H9 (cell line): ENCODE data around the gene DSTN. TPM values are rescaled to one million over a fixed set of nuclear protein-coding genes. Genes with fewer than 3 reads are reported as not detected.

ENCODE experiments used
- DNase-seq: peaks from one replicate; pipeline ENCODE4 v3.0.0-alpha.2; 2017
- H2AFZ ChIP-seq: one replicate; pipeline ENCODE4 v1.6.1; 2013; ENCODE audit warnings: mild to moderate bottlenecking, low read length, control low read depth, moderate library complexity
- H2AK5ac ChIP-seq: 2 replicates; pipeline ENCODE4 v1.6.1; 2013; ENCODE audit warnings: low read length, control low read depth, mixed read lengths; ENCODE audit not compliant: insufficient read length
- H2BK120ac ChIP-seq: one replicate; pipeline ENCODE4 v1.6.1; 2013; ENCODE audit warnings: low read depth, mild to moderate bottlenecking, low read length, control low read depth, inconsistent platforms; ENCODE audit not compliant: poor library complexity, severe bottlenecking
- H2BK12ac ChIP-seq: 2 replicates; pipeline ENCODE4 v1.6.1; 2013; ENCODE audit warnings: low read length, control low read depth, mixed read lengths, low read depth; ENCODE audit not compliant: insufficient read length
- H2BK15ac ChIP-seq: 2 replicates; pipeline ENCODE4 v1.6.1; 2013; ENCODE audit warnings: low read depth, low read length, control low read depth
- H2BK20ac ChIP-seq: one replicate; pipeline ENCODE4 v1.6.1; 2013; ENCODE audit warnings: low read depth, mild to moderate bottlenecking, low read length, control low read depth, inconsistent platforms; ENCODE audit not compliant: poor library complexity, severe bottlenecking
- H2BK5ac ChIP-seq: 2 replicates; pipeline ENCODE4 v1.6.1; 2013; ENCODE audit warnings: low read length, control low read depth, mixed read lengths; ENCODE audit not compliant: insufficient read length
- H3K14ac ChIP-seq: 2 replicates; pipeline ENCODE4 v1.6.1; 2013; ENCODE audit warnings: low read length, control low read depth; ENCODE audit not compliant: insufficient read depth
- H3K18ac ChIP-seq: 2 replicates; pipeline ENCODE4 v1.6.1; 2013; ENCODE audit warnings: low read depth, mild to moderate bottlenecking, mixed read lengths, low read length, control low read depth; ENCODE audit not compliant: insufficient read length
- H3K23ac ChIP-seq: 2 replicates; pipeline ENCODE4 v1.6.1; 2013; ENCODE audit warnings: low read length, control low read depth, mixed read lengths, low read depth; ENCODE audit not compliant: insufficient read length
- H3K23me2 ChIP-seq: 2 replicates; pipeline ENCODE4 v1.6.1; 2013; ENCODE audit warnings: low read depth, mild to moderate bottlenecking, mixed read lengths, low read length, control low read depth; ENCODE audit not compliant: insufficient read length, poor library complexity, severe bottlenecking
- H3K27ac ChIP-seq: 2 replicates; pipeline ENCODE4 v1.5.1; 2013; ENCODE audit warnings: low read length, control low read depth, mixed read lengths, low read depth; ENCODE audit not compliant: insufficient read length
- H3K27me3 ChIP-seq: 2 replicates; pipeline ENCODE4 v1.6.1; 2013; ENCODE audit warnings: low read length, control low read depth, inconsistent platforms; ENCODE audit not compliant: insufficient read depth
- H3K4ac ChIP-seq: 2 replicates; pipeline ENCODE4 v1.6.1; 2013; ENCODE audit warnings: low read depth, mild to moderate bottlenecking, control low read depth, inconsistent platforms, low read length, moderate library complexity
- H3K4me1 ChIP-seq: 2 replicates; pipeline ENCODE4 v1.6.1; 2013; ENCODE audit warnings: low read length, control low read depth, inconsistent platforms; ENCODE audit not compliant: insufficient read depth
- H3K4me2 ChIP-seq: 2 replicates; pipeline ENCODE4 v1.6.1; 2013; ENCODE audit warnings: low read length, control low read depth, mixed read lengths; ENCODE audit not compliant: insufficient read length, insufficient read depth
- H3K56ac ChIP-seq: 2 replicates; pipeline ENCODE4 v1.6.1; 2013; ENCODE audit warnings: low read depth, mild to moderate bottlenecking, mixed read lengths, low read length, control low read depth; ENCODE audit not compliant: insufficient read length
- H3K79me1 ChIP-seq: 2 replicates; pipeline ENCODE4 v1.6.1; 2013; ENCODE audit warnings: low read depth, mild to moderate bottlenecking, moderate library complexity, low read length, control low read depth, inconsistent platforms; ENCODE audit not compliant: insufficient read depth, poor library complexity, severe bottlenecking
- H3K79me2 ChIP-seq: 2 replicates; pipeline ENCODE4 v1.6.1; 2013; ENCODE audit warnings: low read length, control low read depth, inconsistent platforms; ENCODE audit not compliant: insufficient read depth
- H3K9ac ChIP-seq: 2 replicates; pipeline ENCODE4 v1.6.1; 2013; ENCODE audit warnings: low read length, control low read depth, mixed read lengths; ENCODE audit not compliant: insufficient read length; ENCODE audit errors: extremely low read depth
- H3K9me3 ChIP-seq: one replicate; pipeline ENCODE4 v1.6.1; 2013; ENCODE audit warnings: low read depth, low read length, inconsistent platforms; ENCODE audit not compliant: control insufficient read depth
- H3T11ph ChIP-seq: one replicate; pipeline ENCODE4 v1.6.1; 2013; ENCODE audit warnings: mild to moderate bottlenecking, low read length, control low read depth, inconsistent platforms
- H4K20me1 ChIP-seq: one replicate; pipeline ENCODE4 v1.6.1; 2013; ENCODE audit not compliant: control insufficient read depth, insufficient read length, insufficient read depth
- H4K5ac ChIP-seq: 2 replicates; pipeline ENCODE4 v1.6.1; 2013; ENCODE audit warnings: low read depth, mild to moderate bottlenecking, mixed read lengths, low read length, control low read depth; ENCODE audit not compliant: insufficient read length
- H4K8ac ChIP-seq: replicated peaks from 2 replicates; pipeline ENCODE4 v1.6.1; 2013; ENCODE audit warnings: low read length, control low read depth, mixed read lengths, low read depth; ENCODE audit not compliant: insufficient read length
- H4K91ac ChIP-seq: 2 replicates; pipeline ENCODE4 v1.6.1; 2013; ENCODE audit warnings: low read depth, mild to moderate bottlenecking, moderate library complexity, mixed read lengths, low read length, control low read depth; ENCODE audit not compliant: insufficient read length
- H3K27ac Mint-ChIP-seq, 3 experiments: 2 replicates in 2 of 3; 3 replicates in 1 of 3; pipeline ENCODE4 v1.8.0; 2020 to 2021; ENCODE audit warnings: mixed read lengths in 3 of 3, mild to moderate bottlenecking in 1 of 3, moderate library complexity in 1 of 3
- H3K27me3 Mint-ChIP-seq: 2 replicates; pipeline ENCODE4 v1.8.0; 2021; ENCODE audit warnings: low read depth, mild to moderate bottlenecking, moderate library complexity, mixed read lengths
- H3K36me3 Mint-ChIP-seq, 3 experiments: 2 replicates in 2 of 3; 3 replicates in 1 of 3; pipeline ENCODE4 v1.8.0; 2020 to 2021; ENCODE audit warnings: low read depth in 3 of 3, mixed read lengths in 3 of 3; ENCODE audit not compliant: insufficient read depth in 1 of 3
- H3K4me1 Mint-ChIP-seq, 2 experiments: 2 replicates each; pipeline ENCODE4 v1.8.0; 2020; ENCODE audit warnings: mixed read lengths in 2 of 2
- H3K4me3 Mint-ChIP-seq, 2 experiments: 2 replicates in 1 of 2; 3 replicates in 1 of 2; pipeline ENCODE4 v1.8.0; 2020 to 2021; ENCODE audit warnings: mild to moderate bottlenecking in 2 of 2, mixed read lengths in 2 of 2, moderate library complexity in 1 of 2
- H3K9me3 Mint-ChIP-seq, 2 experiments: 2 replicates in 1 of 2; 3 replicates in 1 of 2; pipeline ENCODE4 v1.8.0; 2020; ENCODE audit warnings: mild to moderate bottlenecking in 2 of 2, mixed read lengths in 2 of 2, moderate library complexity in 1 of 2
- WGBS: extraction: QIAGEN DNeasy Blood & Tissue Kit; methylation state at CpG from one replicate; pipeline ENCODE4 v1.1.7; 2013; ENCODE audit warnings: missing lambda C conversion rate, low lambda C conversion rate, mixed read lengths; ENCODE audit not compliant: insufficient read length; ENCODE audit errors: extremely low coverage; 5-methylcytosine and 5-hydroxymethylcytosine counted together
- total RNA-seq: library from RNA; stranded (reverse); gene quantifications from 2 replicates; pipeline ENCODE4 v1.2.1, GENCODE V29; 2021
- TF ChIP-seq, protein P1 (sequence below): fragments of 200-600 bp; sonication (generic); conservative IDR thresholded peaks from 3 replicates; pipeline ENCODE4 v1.8.0; 2021; ENCODE audit warnings: antibody characterized with exemption, mild to moderate bottlenecking

DSTN gene
- total RNA-seq, 1 experiment from 2014 or later = 145 TPM

DNA sequence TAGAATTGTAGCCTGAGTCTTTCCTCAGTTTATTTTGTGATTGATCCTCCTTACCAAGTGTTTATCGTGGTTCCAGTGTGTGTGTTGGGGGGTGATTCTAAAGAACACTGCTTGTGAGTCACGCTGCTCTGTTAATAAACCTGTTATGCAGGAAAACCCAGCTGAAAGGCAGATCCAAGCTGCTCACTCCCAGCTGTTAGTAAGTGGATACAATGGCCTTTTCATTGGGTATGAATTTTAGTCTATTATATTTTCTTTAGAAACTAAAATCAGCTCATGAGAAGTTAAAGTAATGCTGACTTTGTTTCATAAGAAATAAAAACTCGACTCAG is 12.2 kb upstream of the DSTN start:
- Histone ChIP-seq H3K9ac (no peak overlapping the region), H4K20me1 (no peaks in the 10 kb centered on the region), H2BK120ac (no peak overlapping the region), H3K23me2 (no peaks in the 10 kb centered on the region), H3K56ac (no peak overlapping the region), H3K4me1 (peaks cover 10% of the 10 kb centered on the region; the same call in 1 of the 2 replicates), H2AK5ac (no peak overlapping the region), H3K27me3 (no peaks in the 10 kb centered on the region), H3T11ph (no peak overlapping the region), H4K5ac (no peak overlapping the region), H3K4ac (no peak overlapping the region), H3K14ac (no peak overlapping the region), H2BK20ac (no peak overlapping the region), H3K27ac (no peak overlapping the region), H2AFZ (no peak overlapping the region), H4K91ac (no peak overlapping the region), H3K79me2 (no peaks in the 10 kb centered on the region), H3K4me2 (no peak overlapping the region), H2BK12ac (no peak overlapping the region), H2BK15ac (no peak overlapping the region), H3K18ac (no peak overlapping the region), H3K23ac (no peak overlapping the region), H3K9me3 (no peaks in the 10 kb centered on the region), H4K8ac (no peak overlapping the region), H2BK5ac (no peak overlapping the region), H3K79me1 (no peaks in the 10 kb centered on the region)
- H3K9me3 Mint-ChIP-seq = no peaks in the 10 kb centered on the region
- H3K4me1 Mint-ChIP-seq = peaks cover 24% of the 10 kb centered on the region in 2 experiments
- no CpG with 5 or more reads among the region's 3 CpGs for WGBS
- DNase-seq = no peak
- TF ChIP-seq, protein P1, sequence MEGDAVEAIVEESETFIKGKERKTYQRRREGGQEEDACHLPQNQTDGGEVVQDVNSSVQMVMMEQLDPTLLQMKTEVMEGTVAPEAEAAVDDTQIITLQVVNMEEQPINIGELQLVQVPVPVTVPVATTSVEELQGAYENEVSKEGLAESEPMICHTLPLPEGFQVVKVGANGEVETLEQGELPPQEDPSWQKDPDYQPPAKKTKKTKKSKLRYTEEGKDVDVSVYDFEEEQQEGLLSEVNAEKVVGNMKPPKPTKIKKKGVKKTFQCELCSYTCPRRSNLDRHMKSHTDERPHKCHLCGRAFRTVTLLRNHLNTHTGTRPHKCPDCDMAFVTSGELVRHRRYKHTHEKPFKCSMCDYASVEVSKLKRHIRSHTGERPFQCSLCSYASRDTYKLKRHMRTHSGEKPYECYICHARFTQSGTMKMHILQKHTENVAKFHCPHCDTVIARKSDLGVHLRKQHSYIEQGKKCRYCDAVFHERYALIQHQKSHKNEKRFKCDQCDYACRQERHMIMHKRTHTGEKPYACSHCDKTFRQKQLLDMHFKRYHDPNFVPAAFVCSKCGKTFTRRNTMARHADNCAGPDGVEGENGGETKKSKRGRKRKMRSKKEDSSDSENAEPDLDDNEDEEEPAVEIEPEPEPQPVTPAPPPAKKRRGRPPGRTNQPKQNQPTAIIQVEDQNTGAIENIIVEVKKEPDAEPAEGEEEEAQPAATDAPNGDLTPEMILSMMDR = no peak
- no peak overlapping the region; a peak in 1 of 5 replicates for H3K4me3 Mint-ChIP-seq
- H3K36me3 Mint-ChIP-seq = no peaks in the 10 kb centered on the region
- H3K27me3 Mint-ChIP-seq = no peaks in the 10 kb centered on the region
- peak overlapping the region in 2 of 3 experiments; percentile 14 to 38; a peak in 3 of 7 replicates for H3K27ac Mint-ChIP-seq
